Neural crest cell (in vitro differentiated cells): ENCODE results near the gene ACACB. TPM values are rescaled to one million over a fixed set of nuclear protein-coding genes. Genes with fewer than 3 reads are reported as not detected.

Source experiments
- DNase-seq: peaks from one replicate; pipeline ENCODE4 v3.0.0; 2021; ENCODE audit warnings: low read depth, mixed read lengths, low spot score
- H3K27ac Mint-ChIP-seq: one replicate; pipeline ENCODE4 v1.8.0; 2021; ENCODE audit warnings: mild to moderate bottlenecking, mixed read lengths; ENCODE audit not compliant: unreplicated experiment
- H3K27me3 Mint-ChIP-seq: 2 replicates; pipeline ENCODE4 v1.8.0; 2021; ENCODE audit warnings: low read depth, mild to moderate bottlenecking, mixed read lengths
- H3K36me3 Mint-ChIP-seq: 2 replicates; pipeline ENCODE4 v1.8.0; 2021; ENCODE audit warnings: low read depth, mild to moderate bottlenecking, mixed read lengths
- H3K4me1 Mint-ChIP-seq: 2 replicates; pipeline ENCODE4 v1.8.0; 2021; ENCODE audit warnings: mixed read lengths
- H3K4me3 Mint-ChIP-seq: one replicate; pipeline ENCODE4 v1.8.0; 2021; ENCODE audit warnings: mild to moderate bottlenecking, mixed read lengths
- H3K9me3 Mint-ChIP-seq: 2 replicates; pipeline ENCODE4 v1.8.0; 2021; ENCODE audit warnings: mixed read lengths
- CTCF ChIP-seq: fragments of 200-600 bp; sonication (generic); conservative IDR thresholded peaks from 2 replicates; pipeline ENCODE4 v1.5.0; 2021; ENCODE audit warnings: antibody characterized with exemption, mild to moderate bottlenecking
- total RNA-seq: library from RNA; stranded (reverse); gene quantifications from 2 replicates; pipeline ENCODE4 v1.2.1, GENCODE V29; 2021

The ACACB gene
- total RNA-seq, 1 donor from 2014 or later: 15.9 TPM

DNA sequence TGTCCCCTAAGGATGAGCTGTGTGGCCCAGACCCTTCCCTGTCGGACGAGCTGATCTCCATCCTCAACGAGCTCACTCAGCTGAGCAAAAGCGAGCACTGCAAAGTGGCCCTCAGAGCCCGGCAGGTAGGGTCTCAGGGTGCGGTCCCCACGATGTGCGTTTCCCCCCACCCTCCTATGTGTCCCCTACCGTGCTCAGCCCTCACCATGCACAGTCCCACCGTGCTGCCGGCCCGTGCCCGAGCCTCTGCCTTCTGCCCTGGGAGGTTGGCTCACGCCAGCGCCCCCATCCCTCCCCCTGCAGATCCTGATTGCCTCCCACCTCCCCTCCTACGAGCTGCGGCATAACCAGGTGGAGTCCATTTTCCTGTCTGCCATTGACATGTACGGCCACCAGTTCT, 106.1 kb downstream of the ACACB start:
- H3K9me3 Mint-ChIP-seq: no peaks in the 10 kb centered on the region
- H3K27ac Mint-ChIP-seq: no peak overlapping the region
- TF ChIP-seq CTCF: no peak
- no peak overlapping the region for H3K4me3 Mint-ChIP-seq
- DNase-seq: no peak
- H3K4me1 Mint-ChIP-seq: no peaks in the 10 kb centered on the region
- no peaks in the 10 kb centered on the region for H3K27me3 Mint-ChIP-seq
- no peaks in the 10 kb centered on the region for H3K36me3 Mint-ChIP-seq

DNA sequence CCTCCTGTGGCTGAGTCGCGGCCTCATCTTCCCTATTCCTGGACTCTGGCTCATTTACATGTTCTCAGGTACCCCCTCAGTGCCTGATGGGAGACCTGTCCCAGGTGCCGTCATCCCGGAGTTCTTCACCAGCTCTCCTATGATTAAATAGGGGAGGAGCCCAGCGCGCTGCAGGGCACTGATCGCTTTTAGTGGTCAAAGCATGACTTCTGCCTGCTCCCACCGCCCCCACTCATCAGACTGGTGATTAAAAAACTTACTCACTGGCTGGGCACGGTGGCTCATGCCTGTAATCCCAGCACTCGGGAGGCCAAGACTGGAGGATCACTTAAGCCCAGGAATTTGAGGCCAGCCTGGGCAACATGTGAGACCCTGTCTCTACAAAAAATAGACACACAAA, 106.8 kb downstream of the ACACB start:
- H3K27me3 Mint-ChIP-seq: no peaks in the 10 kb centered on the region
- H3K36me3 Mint-ChIP-seq: no peaks in the 10 kb centered on the region
- H3K4me3 Mint-ChIP-seq: no peak overlapping the region
- H3K27ac Mint-ChIP-seq: no peak overlapping the region
- no peaks in the 10 kb centered on the region for H3K9me3 Mint-ChIP-seq
- no peaks in the 10 kb centered on the region for H3K4me1 Mint-ChIP-seq
- no peak for DNase-seq
- TF ChIP-seq CTCF: no peak

GRCh38 chr12:109223868-109224267, 107.5 kb downstream of the ACACB start:
- Mint-ChIP-seq H3K36me3 (no peaks in the 10 kb centered on the region), H3K4me3 (no peak overlapping the region), H3K4me1 (no peaks in the 10 kb centered on the region), H3K9me3 (no peaks in the 10 kb centered on the region), H3K27ac (no peak overlapping the region), H3K27me3 (no peaks in the 10 kb centered on the region)
- TF ChIP-seq CTCF: no peak
- no peak for DNase-seq

- H3K4me3 Mint-ChIP-seq: no peak overlapping the region
- no peaks in the 10 kb centered on the region for H3K27me3 Mint-ChIP-seq
- no peaks in the 10 kb centered on the region for H3K36me3 Mint-ChIP-seq
- no peak for DNase-seq
- no peaks in the 10 kb centered on the region for H3K9me3 Mint-ChIP-seq
- no peaks in the 10 kb centered on the region for H3K4me1 Mint-ChIP-seq
- no peak overlapping the region for H3K27ac Mint-ChIP-seq
- TF ChIP-seq CTCF: no peak
Observed at GRCh38 chr12:109228664-109229063, 112.3 kb downstream of the ACACB start.

- Mint-ChIP-seq H3K4me3 (no peak overlapping the region), H3K27ac (no peak overlapping the region), H3K36me3 (no peaks in the 10 kb centered on the region), H3K27me3 (no peaks in the 10 kb centered on the region), H3K9me3 (no peaks in the 10 kb centered on the region), H3K4me1 (no peaks in the 10 kb centered on the region)
- DNase-seq: no peak
- no peak for TF ChIP-seq CTCF
Observed at GRCh38 chr12:109230193-109230592, 113.8 kb downstream of the ACACB start.

DNA sequence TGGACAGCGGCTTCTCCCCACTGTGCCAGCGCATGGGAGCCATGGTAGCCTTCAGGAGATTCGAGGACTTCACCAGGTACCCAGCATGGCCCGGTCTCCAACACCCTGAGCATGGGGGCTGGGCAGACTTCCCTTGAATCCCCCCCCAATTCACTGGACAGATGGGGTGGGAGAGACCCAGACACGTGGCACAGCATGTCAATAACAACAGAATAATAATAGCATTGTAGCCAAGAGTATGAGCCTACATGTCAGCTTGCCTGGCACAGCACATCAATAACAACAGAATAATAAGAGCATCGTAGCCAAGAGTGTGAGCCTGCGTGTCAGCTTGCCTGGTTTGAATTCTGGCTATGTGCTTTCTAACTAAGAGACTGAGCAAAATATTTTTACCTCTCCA, 116.3 kb downstream of the ACACB start:
- no peak overlapping the region for H3K4me3 Mint-ChIP-seq
- H3K9me3 Mint-ChIP-seq: no peaks in the 10 kb centered on the region
- H3K36me3 Mint-ChIP-seq: no peaks in the 10 kb centered on the region
- no peaks in the 10 kb centered on the region for H3K27me3 Mint-ChIP-seq
- DNase-seq: no peak
- TF ChIP-seq CTCF: no peak
- no peak overlapping the region for H3K27ac Mint-ChIP-seq
- H3K4me1 Mint-ChIP-seq: no peaks in the 10 kb centered on the region
